AG09309 (cell line): ENCODE data around the gene IKZF1.

Experiments
- DNase-seq: peaks from one replicate; pipeline ENCODE4 v3.0.0-alpha.2; 2010; ENCODE audit warnings: low read depth
- H3K4me3 ChIP-seq: 2 replicates; pipeline ENCODE4 v1.5.1; 2011; ENCODE audit warnings: mild to moderate bottlenecking, low read depth, low read length, moderate library complexity; ENCODE audit not compliant: control insufficient read depth
- TF ChIP-seq, protein P1 (sequence below): IDR thresholded peaks from 2 replicates; pipeline ENCODE4 v1.5.1; 2011; ENCODE audit warnings: mild to moderate bottlenecking, low read depth, low read length, inconsistent platforms; ENCODE audit not compliant: insufficient read depth, control insufficient read depth; ENCODE audit errors: missing control alignments

The IKZF1 gene

DNA sequence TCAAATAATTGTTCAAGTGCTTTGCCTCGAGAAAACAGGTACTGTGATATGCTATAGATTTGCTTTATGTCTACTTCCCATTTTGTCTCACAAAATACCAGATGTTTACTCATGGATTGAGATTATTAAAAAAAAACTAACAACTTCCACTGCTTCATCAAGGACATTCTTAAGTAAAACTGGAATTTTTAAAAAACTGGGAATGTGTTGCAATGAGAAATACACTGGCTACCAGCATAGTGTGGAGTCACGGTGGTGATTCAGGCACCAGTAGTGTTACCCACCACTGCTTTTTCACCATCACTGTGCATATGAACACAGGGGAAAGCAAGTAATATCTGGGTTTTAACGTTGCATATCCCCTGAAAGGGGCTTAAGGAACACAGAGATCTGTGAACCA lies 124.4 kb downstream of the IKZF1 start:
- TF ChIP-seq, protein P1, sequence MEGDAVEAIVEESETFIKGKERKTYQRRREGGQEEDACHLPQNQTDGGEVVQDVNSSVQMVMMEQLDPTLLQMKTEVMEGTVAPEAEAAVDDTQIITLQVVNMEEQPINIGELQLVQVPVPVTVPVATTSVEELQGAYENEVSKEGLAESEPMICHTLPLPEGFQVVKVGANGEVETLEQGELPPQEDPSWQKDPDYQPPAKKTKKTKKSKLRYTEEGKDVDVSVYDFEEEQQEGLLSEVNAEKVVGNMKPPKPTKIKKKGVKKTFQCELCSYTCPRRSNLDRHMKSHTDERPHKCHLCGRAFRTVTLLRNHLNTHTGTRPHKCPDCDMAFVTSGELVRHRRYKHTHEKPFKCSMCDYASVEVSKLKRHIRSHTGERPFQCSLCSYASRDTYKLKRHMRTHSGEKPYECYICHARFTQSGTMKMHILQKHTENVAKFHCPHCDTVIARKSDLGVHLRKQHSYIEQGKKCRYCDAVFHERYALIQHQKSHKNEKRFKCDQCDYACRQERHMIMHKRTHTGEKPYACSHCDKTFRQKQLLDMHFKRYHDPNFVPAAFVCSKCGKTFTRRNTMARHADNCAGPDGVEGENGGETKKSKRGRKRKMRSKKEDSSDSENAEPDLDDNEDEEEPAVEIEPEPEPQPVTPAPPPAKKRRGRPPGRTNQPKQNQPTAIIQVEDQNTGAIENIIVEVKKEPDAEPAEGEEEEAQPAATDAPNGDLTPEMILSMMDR, result no peak
- H3K4me3 ChIP-seq, result no peak overlapping the region
- DNase-seq, result no peak

DNA sequence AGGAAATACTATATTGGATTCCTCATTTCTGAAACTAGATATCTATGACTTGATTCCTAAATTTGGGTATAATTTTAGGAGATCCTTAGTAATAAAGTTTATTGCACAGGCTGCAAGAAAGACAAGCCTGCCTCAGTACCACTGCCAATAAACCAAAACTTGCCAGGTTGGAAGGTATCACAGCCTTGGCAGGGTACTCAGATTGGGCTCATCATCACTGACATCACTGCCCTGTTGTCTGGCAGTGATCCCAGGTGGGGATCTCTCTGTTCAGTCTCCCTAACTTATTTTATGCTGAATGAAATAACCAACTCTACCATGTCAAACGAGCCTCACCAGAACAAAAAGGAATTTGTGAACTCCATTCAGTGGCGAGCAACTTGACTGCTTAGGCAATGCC lies 126.8 kb downstream of the IKZF1 start:
- no peak for DNase-seq
- TF ChIP-seq, protein P1, result no peak
- no peak overlapping the region for H3K4me3 ChIP-seq

DNA sequence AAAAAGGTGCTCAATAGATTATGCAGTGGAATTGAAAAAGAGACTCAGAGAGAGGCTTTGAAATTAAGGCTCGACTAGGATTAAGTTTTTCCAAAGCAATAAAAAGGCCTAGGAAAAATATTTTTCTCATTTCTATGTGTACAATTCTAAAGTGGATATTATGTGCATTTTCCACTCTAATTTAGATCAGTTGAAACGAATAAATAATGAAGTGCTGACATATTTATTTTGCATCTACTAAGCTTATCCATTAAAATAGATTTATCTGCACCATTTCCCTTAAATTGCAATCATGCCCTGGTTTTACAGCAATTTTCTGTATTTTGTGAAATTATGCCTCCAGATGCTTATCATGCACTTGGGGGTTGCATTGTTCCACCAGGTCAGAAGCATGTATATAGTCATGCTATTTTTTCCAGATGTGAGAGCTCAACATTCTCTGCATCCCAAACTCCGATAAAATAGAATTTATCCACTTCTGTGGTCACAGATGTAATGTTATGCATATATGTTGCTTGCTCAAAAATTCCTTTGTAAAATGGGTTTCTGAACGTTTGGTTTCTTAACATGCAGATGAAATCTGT lies 127.3 kb downstream of the IKZF1 start:
- TF ChIP-seq, protein P1, result no peak
- no peak for DNase-seq
- no peak overlapping the region for H3K4me3 ChIP-seq

DNA sequence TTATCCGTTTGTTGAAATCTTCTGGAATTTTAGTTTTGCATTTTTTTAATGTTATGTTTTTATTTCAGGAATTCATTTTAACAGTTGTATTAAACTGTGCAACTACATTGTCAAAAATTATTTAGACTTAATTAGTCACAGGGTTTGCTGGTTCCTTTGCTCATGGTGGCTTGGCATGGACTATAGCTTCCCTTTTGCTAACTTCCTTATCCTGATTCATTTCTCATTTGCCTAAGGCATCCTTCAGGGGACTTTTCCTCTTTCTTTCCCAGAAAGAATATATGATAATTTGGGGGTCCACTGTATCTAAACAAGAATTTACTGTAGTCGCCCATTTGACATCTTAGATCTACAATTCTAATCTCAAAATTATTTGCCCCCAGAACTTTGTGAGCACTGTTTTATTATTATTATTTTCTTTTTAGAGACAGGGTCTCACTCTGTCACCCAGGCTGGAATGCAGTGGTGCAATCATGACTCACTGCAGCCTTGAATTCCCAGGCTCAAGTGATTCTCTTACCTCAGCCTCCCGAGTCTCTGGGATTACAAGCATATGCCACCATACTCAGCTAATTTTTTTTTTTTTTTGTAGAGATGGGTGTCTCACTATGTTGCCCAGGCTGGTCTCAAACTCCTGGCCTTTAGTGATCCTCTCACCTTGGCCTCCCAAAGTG lies 131.8 kb downstream of the IKZF1 start:
- DNase-seq, result no peak
- H3K4me3 ChIP-seq, result no peak overlapping the region
- TF ChIP-seq, protein P1, result no peak

DNA sequence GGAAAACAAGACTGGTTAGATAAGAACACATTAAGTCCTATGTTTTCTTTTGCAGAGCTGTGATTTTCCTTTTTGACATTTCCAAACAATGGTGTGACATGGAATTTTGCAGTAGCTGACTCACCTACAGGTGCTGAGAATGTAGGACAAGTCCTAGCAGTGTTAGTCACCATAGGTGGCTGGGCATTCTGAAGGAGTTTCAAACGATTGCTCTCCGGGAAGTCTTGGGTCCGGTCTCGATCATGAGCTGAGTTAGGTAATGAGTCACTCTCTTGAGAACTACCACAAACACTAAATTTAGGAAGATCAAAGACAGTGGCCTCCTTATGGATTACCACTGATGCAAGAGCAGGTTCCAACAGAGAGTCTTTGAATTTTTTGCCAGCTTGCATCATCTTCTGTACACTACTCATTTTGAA lies 142.0 kb downstream of the IKZF1 start:
- TF ChIP-seq, protein P1, result no peak
- H3K4me3 ChIP-seq, result no peak overlapping the region
- DNase-seq, result peak; percentile 53

DNA sequence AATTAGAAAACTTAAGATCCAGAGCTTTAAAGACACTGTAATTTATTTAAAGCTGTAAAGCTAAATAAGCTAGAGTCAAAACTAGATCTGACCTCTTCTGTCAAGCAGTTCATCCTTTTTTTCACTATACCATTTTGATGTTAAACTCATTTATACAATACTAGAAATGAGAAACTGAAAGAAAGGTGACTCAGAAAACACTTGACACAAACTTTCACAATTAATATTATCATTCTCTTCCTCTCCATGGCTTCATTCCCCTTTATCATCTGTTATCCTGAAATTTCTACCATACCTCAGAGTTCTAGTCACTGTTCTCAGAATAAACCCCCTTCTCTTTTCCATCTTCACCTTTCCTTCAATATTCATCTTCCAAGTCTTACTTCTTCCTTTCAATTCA lies 144.3 kb downstream of the IKZF1 start:
- DNase-seq, result no peak
- TF ChIP-seq, protein P1, result no peak
- H3K4me3 ChIP-seq, result no peak overlapping the region
